HepG2 (cell line): Measurements from ENCODE around the gene BAG3. TPM values are rescaled to one million over a fixed set of nuclear protein-coding genes. Genes with fewer than 3 reads are reported as not detected.

Experiments
- AFF4 ChIP-seq: sonication (generic); formaldehyde crosslinking; IDR thresholded peaks from 2 replicates; pipeline ENCODE4 v1.4.0; 2020; ENCODE audit warnings: missing genetic modification reagents
- AGO1 ChIP-seq: fragments of 200-400 bp; formaldehyde crosslinking; IDR thresholded peaks from 2 replicates; pipeline ENCODE4 v1.6.1; 2017; ENCODE audit warnings: mild to moderate bottlenecking, low read depth, low read length, moderate library complexity; ENCODE audit not compliant: poor library complexity, severe bottlenecking
- BCL3 ChIP-seq: sonication (generic); formaldehyde crosslinking; IDR thresholded peaks from 2 replicates; pipeline ENCODE4 v1.5.1; 2020; ENCODE audit warnings: mild to moderate bottlenecking, missing genetic modification reagents, moderate library complexity
- BCL6 ChIP-seq: IDR thresholded peaks from 2 replicates; pipeline ENCODE4 v1.6.1; 2016; ENCODE audit warnings: missing genetic modification reagents, missing compliant biosample characterization
- ELF3 ChIP-seq: IDR thresholded peaks from 2 replicates; pipeline ENCODE4 v1.6.1; 2016; ENCODE audit warnings: missing genetic modification reagents, missing compliant biosample characterization
- ERF ChIP-seq: IDR thresholded peaks from 2 replicates; pipeline ENCODE4 v1.6.1; 2018; ENCODE audit warnings: missing biosample characterization, missing genetic modification reagents
- GLMP ChIP-seq: sonication (generic); formaldehyde crosslinking; IDR thresholded peaks from 2 replicates; pipeline ENCODE4 v1.9.0; 2021; ENCODE audit warnings: missing genetic modification reagents, mild to moderate bottlenecking, borderline replicate concordance
- HDAC1 ChIP-seq: sonication (generic); formaldehyde crosslinking; IDR thresholded peaks from 2 replicates; pipeline ENCODE4 v1.5.1; 2020; ENCODE audit warnings: mild to moderate bottlenecking, missing genetic modification reagents
- HOXA3 ChIP-seq: sonication (generic); formaldehyde crosslinking; IDR thresholded peaks from 2 replicates; pipeline ENCODE4 v1.5.0; 2020; ENCODE audit warnings: missing genetic modification reagents
- MLXIP ChIP-seq: sonication (generic); formaldehyde crosslinking; IDR thresholded peaks from 2 replicates; pipeline ENCODE4 v1.9.0; 2021; ENCODE audit warnings: missing genetic modification reagents, borderline replicate concordance
- MYPOP ChIP-seq: sonication (generic); formaldehyde crosslinking; IDR thresholded peaks from 2 replicates; pipeline ENCODE4 v1.8.1; 2023; ENCODE audit warnings: mild to moderate bottlenecking, moderate library complexity, missing genetic modification reagents
- RFXANK ChIP-seq: IDR thresholded peaks from 2 replicates; pipeline ENCODE4 v1.6.1; 2016
- SOX5 ChIP-seq: IDR thresholded peaks from 2 replicates; pipeline ENCODE4 v1.6.1; 2016; ENCODE audit warnings: borderline replicate concordance
- TBX2 ChIP-seq: sonication (generic); formaldehyde crosslinking; IDR thresholded peaks from 2 replicates; pipeline ENCODE4 v1.5.0; 2020; ENCODE audit warnings: missing genetic modification reagents, mild to moderate bottlenecking, borderline replicate concordance
- XRCC5 ChIP-seq: fragments of 200-400 bp; formaldehyde crosslinking; optimal IDR thresholded peaks from 2 replicates; pipeline ENCODE3; 2017; ENCODE audit warnings: mild to moderate bottlenecking, low read length
- ZFP62 ChIP-seq: sonication (generic); formaldehyde crosslinking; IDR thresholded peaks from 2 replicates; pipeline ENCODE4 v1.4.0; 2020; ENCODE audit warnings: missing genetic modification reagents
- ZNF207 ChIP-seq: fragments of 450-650 bp; IDR thresholded peaks from 2 replicates; pipeline ENCODE4 v1.6.1; 2016; ENCODE audit warnings: antibody characterized with exemption, borderline replicate concordance
- ZNF430 ChIP-seq: sonication (generic); formaldehyde crosslinking; IDR thresholded peaks from 2 replicates; pipeline ENCODE4 v1.9.0; 2021; ENCODE audit warnings: mild to moderate bottlenecking, missing genetic modification reagents
- ZNF530 ChIP-seq: sonication (generic); formaldehyde crosslinking; IDR thresholded peaks from 2 replicates; pipeline ENCODE4 v1.5.0; 2020; ENCODE audit warnings: low read depth, mild to moderate bottlenecking, missing genetic modification reagents
- ZNF577 ChIP-seq: sonication (generic); formaldehyde crosslinking; IDR thresholded peaks from 2 replicates; pipeline ENCODE4 v1.4.0; 2020; ENCODE audit warnings: mild to moderate bottlenecking, low read depth, missing genetic modification reagents, borderline replicate concordance
- polyA plus RNA-seq, 8 experiments: library from polyadenylated mRNA; depleted of rRNA in 3 of 8; stranded (reverse) in 7 of 8; unstranded in 1 of 8; fragments of >200 nt; fragmentation: Illumina TruSeq in 4 of 8; extraction: Trizol in 4 of 8; gene quantifications; 2 replicates each; pipeline versions ENCODE4 v1.2.1 to v1.2.3, GENCODE V29; 2011 to 2016; ENCODE audit warnings: low read depth in 4 of 8, missing spikeins in 1 of 8, mixed read lengths in 1 of 8; ENCODE audit not compliant: insufficient read depth in 1 of 8
- total RNA-seq, 5 experiments: library from RNA; depleted of rRNA; stranded (reverse); fragments of >200 nt; fragmentation: Illumina TruSeq; extraction: Trizol; gene quantifications; 2 replicates each; pipeline ENCODE4 v1.2.3, GENCODE V29; 2016; ENCODE audit warnings: low read depth in 1 of 5

Gene BAG3
- total and polyA plus RNA-seq, 2 of the 13 experiments (the other 11 are each of a cell fraction or from before 2014, with no cell fraction given), result 2.9 to 6.7 TPM

GRCh38 chr10:119688033-119688508 lies 36.9 kb downstream of the BAG3 start (continued):
- TF ChIP-seq XRCC5, result no peak
- no peak for TF ChIP-seq HDAC1 (CRISPR knock-in tag)
- 0 out of 2 replicates have a peak, but pooled peaks have one; percentile 22 for TF ChIP-seq BCL6 (CRISPR knock-in tag)
- TF ChIP-seq GLMP (CRISPR knock-in tag), result no peak
- TF ChIP-seq ZNF207, result no peak
- TF ChIP-seq MYPOP (CRISPR knock-in tag), result no peak
- TF ChIP-seq AFF4 (CRISPR knock-in tag), result no peak
- TF ChIP-seq TBX2 (CRISPR knock-in tag), result no peak
- TF ChIP-seq HOXA3 (CRISPR knock-in tag), result peak; percentile 41; the same call in 1 of the 2 replicates
- no peak for TF ChIP-seq ZFP62 (CRISPR knock-in tag)
- TF ChIP-seq ZNF530 (CRISPR knock-in tag), result no peak
- TF ChIP-seq ELF3 (CRISPR knock-in tag), result no peak
- TF ChIP-seq MLXIP (CRISPR knock-in tag), result no peak
- no peak for TF ChIP-seq ZNF577 (CRISPR knock-in tag)
- no peak for TF ChIP-seq ZNF430 (CRISPR knock-in tag)
- TF ChIP-seq SOX5 (CRISPR knock-in tag), result peak; percentile 8; the same call in 1 of the 2 replicates
- no peak for TF ChIP-seq BCL3 (CRISPR knock-in tag)
- no peak for TF ChIP-seq RFXANK (CRISPR knock-in tag)
- TF ChIP-seq AGO1, result no peak
- no peak for TF ChIP-seq ERF (CRISPR knock-in tag)
